NB4 (cell line): Measurements from ENCODE around the gene NANOS3.
"Not testable (repeated sequence)": the region's sequence is repeated elsewhere in the genome, so short reads cannot be mapped to it uniquely, and the experiment has no call there.

Experiments used
- POLR2A ChIP-seq: IDR thresholded peaks from 2 replicates; pipeline ENCODE4 v1.6.1; 2011; ENCODE audit warnings: mild to moderate bottlenecking; ENCODE audit not compliant: insufficient read length; ENCODE audit errors: extremely low read depth
- TF ChIP-seq, protein P1 (sequence below): IDR thresholded peaks from one replicate; pipeline ENCODE4 v1.5.1; 2012; ENCODE audit warnings: low read depth, low read length

DNA sequence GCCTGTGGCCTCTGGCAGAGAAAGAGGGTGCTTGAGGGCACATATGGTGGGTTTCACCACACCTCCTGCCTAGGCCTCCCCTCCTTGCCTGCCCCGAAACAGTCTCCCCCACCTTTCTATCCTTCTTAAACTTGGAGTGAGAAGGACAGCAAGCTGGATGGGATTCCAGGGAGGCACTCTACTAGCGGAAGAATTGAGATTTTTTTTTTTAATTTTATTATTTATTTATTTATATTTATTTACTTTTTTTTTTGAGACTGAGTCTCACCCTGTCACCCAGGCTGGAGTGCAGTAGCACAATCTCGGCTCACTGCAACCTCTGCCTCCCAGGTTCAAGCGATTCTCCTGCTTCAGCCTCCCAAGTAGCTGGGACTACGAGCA lies 25.2 kb upstream of the NANOS3 start:
- TF ChIP-seq, protein P1, sequence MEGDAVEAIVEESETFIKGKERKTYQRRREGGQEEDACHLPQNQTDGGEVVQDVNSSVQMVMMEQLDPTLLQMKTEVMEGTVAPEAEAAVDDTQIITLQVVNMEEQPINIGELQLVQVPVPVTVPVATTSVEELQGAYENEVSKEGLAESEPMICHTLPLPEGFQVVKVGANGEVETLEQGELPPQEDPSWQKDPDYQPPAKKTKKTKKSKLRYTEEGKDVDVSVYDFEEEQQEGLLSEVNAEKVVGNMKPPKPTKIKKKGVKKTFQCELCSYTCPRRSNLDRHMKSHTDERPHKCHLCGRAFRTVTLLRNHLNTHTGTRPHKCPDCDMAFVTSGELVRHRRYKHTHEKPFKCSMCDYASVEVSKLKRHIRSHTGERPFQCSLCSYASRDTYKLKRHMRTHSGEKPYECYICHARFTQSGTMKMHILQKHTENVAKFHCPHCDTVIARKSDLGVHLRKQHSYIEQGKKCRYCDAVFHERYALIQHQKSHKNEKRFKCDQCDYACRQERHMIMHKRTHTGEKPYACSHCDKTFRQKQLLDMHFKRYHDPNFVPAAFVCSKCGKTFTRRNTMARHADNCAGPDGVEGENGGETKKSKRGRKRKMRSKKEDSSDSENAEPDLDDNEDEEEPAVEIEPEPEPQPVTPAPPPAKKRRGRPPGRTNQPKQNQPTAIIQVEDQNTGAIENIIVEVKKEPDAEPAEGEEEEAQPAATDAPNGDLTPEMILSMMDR = not testable (repeated sequence)
- TF ChIP-seq POLR2A = not testable (repeated sequence)
